Measurements from ENCODE around the gene C19orf12.

The C19orf12 gene

DNA sequence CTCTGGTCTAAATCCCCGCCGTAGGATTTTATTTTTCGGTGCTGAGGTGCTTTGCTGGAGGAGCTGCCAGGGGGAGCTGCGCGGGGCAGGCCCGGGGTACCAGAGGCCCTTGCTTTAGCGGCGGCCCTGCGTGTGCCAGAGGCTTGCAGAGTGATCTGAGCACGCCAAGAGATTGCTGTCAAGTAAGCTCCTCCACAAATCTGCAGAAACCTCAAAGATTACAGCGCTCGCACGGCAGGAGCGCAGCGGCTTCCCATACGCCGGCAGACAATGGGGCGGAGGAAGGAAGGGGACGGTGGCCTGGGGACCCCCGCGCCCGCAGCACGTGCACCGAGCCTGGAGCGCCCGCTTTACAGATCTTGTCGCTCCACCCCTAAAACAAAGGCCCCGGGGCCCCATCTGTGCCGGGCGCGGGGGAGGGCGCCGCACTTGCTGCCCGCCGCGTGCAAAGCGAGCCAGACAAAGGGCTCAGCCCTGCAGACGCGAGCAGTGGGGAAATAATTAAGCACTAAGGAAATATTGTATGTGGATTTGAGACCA is 9.1 kb upstream of the C19orf12 start:
- TF ChIP-seq GLIS3 (CRISPR knock-in tag; IDR thresholded peaks at IDR 0.05) (no peak), ZNF70 (CRISPR knock-in tag; IDR thresholded peaks at IDR 0.05) (no peak), SNAI2 (CRISPR knock-in tag; IDR thresholded peaks at IDR 0.05) (no peak), RARB (CRISPR knock-in tag; IDR thresholded peaks at IDR 0.05) (no peak), OSR1 (CRISPR knock-in tag; IDR thresholded peaks at IDR 0.05) (no peak), CSRNP3 (CRISPR knock-in tag; IDR thresholded peaks at IDR 0.05) (no peak), ZFP30 (CRISPR knock-in tag; IDR thresholded peaks at IDR 0.05) (no peak), ESRRG (CRISPR knock-in tag; IDR thresholded peaks at IDR 0.05) (no peak), TSHZ2 (CRISPR knock-in tag; IDR thresholded peaks at IDR 0.05) (no peak), TOX (CRISPR knock-in tag; IDR thresholded peaks at IDR 0.05; ENCODE audit: borderline replicate concordance) (no peak), BACH2 (CRISPR knock-in tag; IDR thresholded peaks at IDR 0.05; ENCODE audit: borderline replicate concordance) (no peak), ZNF565 (CRISPR knock-in tag; conservative IDR thresholded peaks at IDR 0.05; ENCODE audit: low read depth) (no peak), ARNTL (CRISPR knock-in tag; IDR thresholded peaks at IDR 0.05; ENCODE audit: borderline replicate concordance, low read depth) (no peak), PATZ1 (CRISPR knock-in tag; IDR thresholded peaks at IDR 0.05; ENCODE audit: borderline replicate concordance) (no peak)
- TF ChIP-seq, protein P1, sequence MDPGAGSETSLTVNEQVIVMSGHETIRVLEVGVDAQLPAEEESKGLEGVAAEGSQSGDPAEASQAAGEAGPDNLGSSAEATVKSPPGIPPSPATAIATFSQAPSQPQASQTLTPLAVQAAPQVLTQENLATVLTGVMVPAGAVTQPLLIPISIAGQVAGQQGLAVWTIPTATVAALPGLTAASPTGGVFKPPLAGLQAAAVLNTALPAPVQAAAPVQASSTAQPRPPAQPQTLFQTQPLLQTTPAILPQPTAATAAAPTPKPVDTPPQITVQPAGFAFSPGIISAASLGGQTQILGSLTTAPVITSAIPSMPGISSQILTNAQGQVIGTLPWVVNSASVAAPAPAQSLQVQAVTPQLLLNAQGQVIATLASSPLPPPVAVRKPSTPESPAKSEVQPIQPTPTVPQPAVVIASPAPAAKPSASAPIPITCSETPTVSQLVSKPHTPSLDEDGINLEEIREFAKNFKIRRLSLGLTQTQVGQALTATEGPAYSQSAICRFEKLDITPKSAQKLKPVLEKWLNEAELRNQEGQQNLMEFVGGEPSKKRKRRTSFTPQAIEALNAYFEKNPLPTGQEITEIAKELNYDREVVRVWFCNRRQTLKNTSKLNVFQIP (CRISPR knock-in tag; IDR thresholded peaks at IDR 0.05; ENCODE audit: borderline replicate concordance, low read depth): no peak
- no peak for ATAC-seq

GRCh38 chr19:29717051-29717450 is 2.0 kb upstream of the C19orf12 start:
- TF ChIP-seq TCF4 (CRISPR knock-in tag; IDR thresholded peaks at IDR 0.05; ENCODE audit: borderline replicate concordance) (no peak), ZFP3 (CRISPR knock-in tag; IDR thresholded peaks at IDR 0.05) (no peak), BACH2 (CRISPR knock-in tag; IDR thresholded peaks at IDR 0.05; ENCODE audit: borderline replicate concordance) (no peak)
- TF ChIP-seq, protein P2, sequence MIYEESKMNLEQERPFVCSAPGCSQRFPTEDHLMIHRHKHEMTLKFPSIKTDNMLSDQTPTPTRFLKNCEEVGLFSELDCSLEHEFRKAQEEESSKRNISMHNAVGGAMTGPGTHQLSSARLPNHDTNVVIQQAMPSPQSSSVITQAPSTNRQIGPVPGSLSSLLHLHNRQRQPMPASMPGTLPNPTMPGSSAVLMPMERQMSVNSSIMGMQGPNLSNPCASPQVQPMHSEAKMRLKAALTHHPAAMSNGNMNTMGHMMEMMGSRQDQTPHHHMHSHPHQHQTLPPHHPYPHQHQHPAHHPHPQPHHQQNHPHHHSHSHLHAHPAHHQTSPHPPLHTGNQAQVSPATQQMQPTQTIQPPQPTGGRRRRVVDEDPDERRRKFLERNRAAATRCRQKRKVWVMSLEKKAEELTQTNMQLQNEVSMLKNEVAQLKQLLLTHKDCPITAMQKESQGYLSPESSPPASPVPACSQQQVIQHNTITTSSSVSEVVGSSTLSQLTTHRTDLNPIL (CRISPR knock-in tag; IDR thresholded peaks at IDR 0.05; ENCODE audit: low read depth): no peak
- no peak for ATAC-seq

DNA sequence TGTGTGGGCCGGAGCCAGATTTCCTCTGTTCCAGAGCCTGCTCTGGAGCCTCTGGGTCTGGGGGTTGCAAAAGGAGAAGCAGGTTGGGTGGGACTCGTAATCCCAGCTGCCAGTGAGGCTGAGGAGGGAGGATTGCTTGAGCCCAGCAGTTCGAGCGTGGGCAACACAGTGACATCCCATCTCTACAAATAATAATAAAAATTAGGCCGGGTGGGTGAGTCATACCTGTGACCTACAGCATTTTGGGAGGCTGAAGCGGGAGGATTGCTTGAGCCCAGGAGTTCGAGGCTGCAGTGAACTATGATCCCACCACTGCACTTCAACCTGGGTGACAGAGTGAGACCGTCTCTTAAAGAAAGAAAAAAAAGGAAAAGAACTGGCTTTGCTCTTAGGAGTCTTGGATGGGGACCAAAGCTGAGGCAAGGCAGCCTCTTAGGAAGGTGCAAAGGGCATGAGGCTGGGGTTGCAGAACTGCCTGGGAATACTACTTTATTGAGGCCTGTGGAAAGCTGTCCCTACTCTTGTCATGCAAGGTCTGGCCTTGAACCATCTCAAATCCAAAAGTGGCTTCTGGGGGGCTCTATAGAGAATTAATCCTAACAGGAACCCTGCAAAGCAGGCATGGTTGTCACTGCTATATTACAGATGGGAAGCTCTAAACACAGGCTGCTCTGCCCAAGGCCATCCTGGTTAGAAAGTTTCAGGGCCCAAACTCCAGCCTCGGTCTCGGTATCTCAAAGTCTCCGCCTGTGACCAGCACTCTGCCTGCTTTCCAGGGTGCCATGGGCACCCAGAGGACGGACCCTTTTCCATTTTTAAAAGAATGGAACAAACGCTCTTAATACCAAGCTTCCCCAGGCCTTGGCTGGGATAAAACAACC is 880 bp upstream of the C19orf12 start:
- peak; percentile 19 for ATAC-seq
- no peak for TF ChIP-seq SNAI2 (CRISPR knock-in tag; IDR thresholded peaks at IDR 0.05)
- TF ChIP-seq TOX (CRISPR knock-in tag; IDR thresholded peaks at IDR 0.05; ENCODE audit: borderline replicate concordance): no peak
- TF ChIP-seq, protein P2 (CRISPR knock-in tag; IDR thresholded peaks at IDR 0.05; ENCODE audit: low read depth): no peak
- no peak for TF ChIP-seq ESRRG (CRISPR knock-in tag; IDR thresholded peaks at IDR 0.05)
- TF ChIP-seq ZC3H10 (CRISPR knock-in tag; IDR thresholded peaks at IDR 0.05): no peak
- no peak for TF ChIP-seq GLIS3 (CRISPR knock-in tag; IDR thresholded peaks at IDR 0.05)
- TF ChIP-seq RARB (CRISPR knock-in tag; IDR thresholded peaks at IDR 0.05): no peak
- TF ChIP-seq ZNF565 (CRISPR knock-in tag; conservative IDR thresholded peaks at IDR 0.05; ENCODE audit: low read depth): no peak
- TF ChIP-seq PATZ1 (CRISPR knock-in tag; IDR thresholded peaks at IDR 0.05; ENCODE audit: borderline replicate concordance): no peak
- no peak for TF ChIP-seq BACH2 (CRISPR knock-in tag; IDR thresholded peaks at IDR 0.05; ENCODE audit: borderline replicate concordance)
- TF ChIP-seq ZFP3 (CRISPR knock-in tag; IDR thresholded peaks at IDR 0.05): no peak
- TF ChIP-seq ISL1 (CRISPR knock-in tag; IDR thresholded peaks at IDR 0.05): no peak
- TF ChIP-seq ZNF8 (CRISPR knock-in tag; IDR thresholded peaks at IDR 0.05): no peak
- TF ChIP-seq ZNF70 (CRISPR knock-in tag; IDR thresholded peaks at IDR 0.05): no peak
- TF ChIP-seq ARNTL (CRISPR knock-in tag; IDR thresholded peaks at IDR 0.05; ENCODE audit: borderline replicate concordance, low read depth): no peak
- no peak for TF ChIP-seq OSR1 (CRISPR knock-in tag; IDR thresholded peaks at IDR 0.05)
- no peak for TF ChIP-seq CSDC2 (CRISPR knock-in tag; IDR thresholded peaks at IDR 0.05)
- TF ChIP-seq TCF4 (CRISPR knock-in tag; IDR thresholded peaks at IDR 0.05; ENCODE audit: borderline replicate concordance): no peak
- no peak for TF ChIP-seq ZFP30 (CRISPR knock-in tag; IDR thresholded peaks at IDR 0.05)

All from SK-N-SH treated with all-trans-retinoic acid at 6 μM for 48 hours (cell line).